HepG2 (cell line): ENCODE measurements around the gene KAZN. TPM values are rescaled to one million over a fixed set of nuclear protein-coding genes. Genes with fewer than 3 reads are reported as not detected.

Source experiments
- HINFP ChIP-seq: sonication (generic); formaldehyde crosslinking; IDR thresholded peaks from 2 replicates; pipeline ENCODE4 v1.4.0; 2020; ENCODE audit warnings: low read depth, mild to moderate bottlenecking, missing genetic modification reagents
- HNF4G ChIP-seq, 2 experiments: sonication (generic) in 1 of 2; formaldehyde crosslinking in 1 of 2; IDR thresholded peaks; 2 replicates each; pipeline versions ENCODE4 v1.4.0 to v1.6.1; 2011 to 2020; ENCODE audit warnings: borderline replicate concordance in 2 of 2, low read depth in 2 of 2, mild to moderate bottlenecking in 2 of 2, low read length in 1 of 2, missing genetic modification reagents in 1 of 2, moderate library complexity in 1 of 2
- NR2F6 ChIP-seq, 2 experiments: IDR thresholded peaks; 2 replicates each; pipeline ENCODE4 v1.6.1; 2016; ENCODE audit warnings: antibody characterized with exemption in 1 of 2, mild to moderate bottlenecking in 1 of 2
- PHF5A ChIP-seq: IDR thresholded peaks from one replicate; pipeline ENCODE4 v1.6.1; 2018; ENCODE audit warnings: low read depth, missing genetic modification reagents; ENCODE audit not compliant: unreplicated experiment
- RFX3 ChIP-seq: IDR thresholded peaks from 2 replicates; pipeline ENCODE4 v1.6.1; 2016; ENCODE audit warnings: missing biosample characterization, missing genetic modification reagents
- TAF1 ChIP-seq: sonication (generic); formaldehyde crosslinking; IDR thresholded peaks from 2 replicates; pipeline ENCODE4 v1.4.0; 2020; ENCODE audit warnings: missing genetic modification reagents
- XRCC5 ChIP-seq: fragments of 200-400 bp; formaldehyde crosslinking; optimal IDR thresholded peaks from 2 replicates; pipeline ENCODE3; 2017; ENCODE audit warnings: mild to moderate bottlenecking, low read length
- ZBTB10 ChIP-seq: sonication (generic); formaldehyde crosslinking; IDR thresholded peaks from 2 replicates; pipeline ENCODE4 v1.4.0; 2020; ENCODE audit warnings: missing genetic modification reagents, borderline replicate concordance
- ZNF503 ChIP-seq: sonication (generic); formaldehyde crosslinking; IDR thresholded peaks from 2 replicates; pipeline ENCODE4 v1.4.0; 2020; ENCODE audit warnings: missing genetic modification reagents
- ZNF687 ChIP-seq: sonication (generic); formaldehyde crosslinking; IDR thresholded peaks from 2 replicates; pipeline ENCODE4 v1.5.1; 2020; ENCODE audit warnings: mild to moderate bottlenecking, missing genetic modification reagents, moderate library complexity
- polyA plus RNA-seq, 8 experiments: library from polyadenylated mRNA; depleted of rRNA in 3 of 8; stranded (reverse) in 7 of 8; unstranded in 1 of 8; fragments of >200 nt; fragmentation: Illumina TruSeq in 4 of 8; extraction: Trizol in 4 of 8; gene quantifications; 2 replicates each; pipeline versions ENCODE4 v1.2.1 to v1.2.3, GENCODE V29; 2011 to 2016; ENCODE audit warnings: low read depth in 4 of 8, missing spikeins in 1 of 8, mixed read lengths in 1 of 8; ENCODE audit not compliant: insufficient read depth in 1 of 8
- total RNA-seq, 5 experiments: library from RNA; depleted of rRNA; stranded (reverse); fragments of >200 nt; fragmentation: Illumina TruSeq; extraction: Trizol; gene quantifications; 2 replicates each; pipeline ENCODE4 v1.2.3, GENCODE V29; 2016; ENCODE audit warnings: low read depth in 1 of 5

The KAZN gene
- total and polyA plus RNA-seq, 2 of the 13 experiments (the other 11 are each of a cell fraction or from before 2014, with no cell fraction given) = 10.4 to 13.5 TPM

- TF ChIP-seq HINFP (CRISPR knock-in tag) = peak; percentile 90; the same call in 1 of the 2 replicates
- TF ChIP-seq NR2F6 (IDR thresholded peaks at IDR 0.05) = no peak
- TF ChIP-seq NR2F6 (CRISPR knock-in tag; IDR thresholded peaks at IDR 0.05) = peak; percentile 61
- peak; percentile 98 for TF ChIP-seq ZNF687 (CRISPR knock-in tag)
- peak; percentile 31 for TF ChIP-seq PHF5A
- peak; percentile 34; the same call in 1 of the 2 replicates for TF ChIP-seq ZBTB10 (CRISPR knock-in tag)
- no peak for TF ChIP-seq XRCC5
- peak; percentile 47; the same call in 1 of the 2 replicates for TF ChIP-seq HNF4G (IDR thresholded peaks at IDR 0.05; ENCODE audit: borderline replicate concordance, low read depth, low read length)
- peak; percentile 28; the same call in 1 of the 2 replicates for TF ChIP-seq HNF4G (CRISPR knock-in tag; IDR thresholded peaks at IDR 0.05; ENCODE audit: borderline replicate concordance, low read depth)
- peak; percentile 40; the same call in 1 of the 2 replicates for TF ChIP-seq TAF1 (CRISPR knock-in tag)
- no peak for TF ChIP-seq RFX3 (CRISPR knock-in tag)
- 0 out of 2 replicates have a peak, but pooled peaks have one; percentile 23 for TF ChIP-seq ZNF503 (CRISPR knock-in tag)
Measured at GRCh38 chr1:14939527-14940284, 341.2 kb downstream of the KAZN start (continued).
